H1 (cell line): ENCODE results near the gene DUSP23. TPM values are rescaled to one million over a fixed set of nuclear protein-coding genes. Genes with fewer than 3 reads are reported as not detected.

Source experiments
- CTCF ChIA-PET: fragments of 300-600 bp; sonication (Branson Sonifier 250); formaldehyde crosslinking; loops from one replicate; lab custom pipeline; 2021; ENCODE audit not compliant: partially characterized antibody; lab: Charles Lee
- POLR2A ChIA-PET: fragments of 300-600 bp; sonication (Branson Sonifier 250); formaldehyde crosslinking; loops from one replicate; lab custom pipeline; 2021; ENCODE audit warnings: inconsistent platforms; ENCODE audit not compliant: partially characterized antibody; lab: Charles Lee
- DNase-seq, 2 experiments: peaks; one replicate each; pipeline versions ENCODE4 v3.0.0 to v3.0.0-alpha.2; 2010 to 2022; ENCODE audit warnings: low spot score in 2 of 2, low read depth in 1 of 2, mixed read lengths in 1 of 2
- FAIRE-seq: peaks from 2 replicates; lab custom pipeline; 2011; peaks lifted over from hg19 to GRCh38; lab: Jason Lieb, UNC
- H2AFZ ChIP-seq: 2 replicates; pipeline ENCODE4 v1.8.1; 2012; ENCODE audit warnings: low read length, inconsistent platforms
- H2AK5ac ChIP-seq: 2 replicates; pipeline ENCODE4 v1.6.1; 2013; ENCODE audit warnings: low read depth, low read length
- H2BK120ac ChIP-seq: replicated peaks from 2 replicates; pipeline ENCODE3; 2013; ENCODE audit warnings: low read depth, low read length, inconsistent platforms
- H2BK12ac ChIP-seq: 2 replicates; pipeline ENCODE4 v1.6.1; 2013; ENCODE audit warnings: low read depth, low read length
- H2BK15ac ChIP-seq: 2 replicates; pipeline ENCODE4 v1.6.1; 2013; ENCODE audit warnings: low read length
- H2BK20ac ChIP-seq: 2 replicates; pipeline ENCODE4 v1.6.1; 2013; ENCODE audit warnings: low read length
- H2BK5ac ChIP-seq: 2 replicates; pipeline ENCODE4 v1.6.1; 2013; ENCODE audit warnings: low read depth, low read length
- H3K14ac ChIP-seq: 2 replicates; pipeline ENCODE4 v1.6.1; 2013; ENCODE audit warnings: inconsistent platforms; ENCODE audit not compliant: insufficient read length
- H3K18ac ChIP-seq: 2 replicates; pipeline ENCODE4 v1.6.1; 2013; ENCODE audit warnings: low read length; ENCODE audit errors: extremely low read depth
- H3K23ac ChIP-seq: 2 replicates; pipeline ENCODE4 v1.6.1; 2013; ENCODE audit warnings: inconsistent platforms; ENCODE audit not compliant: insufficient read length
- H3K23me2 ChIP-seq: 2 replicates; pipeline ENCODE4 v1.6.1; 2013; ENCODE audit warnings: low read depth, low read length
- H3K27ac ChIP-seq: 2 replicates; pipeline ENCODE4 v1.6.1; 2011; ENCODE audit warnings: low read depth, low read length, inconsistent platforms
- H3K27me3 ChIP-seq, 4 experiments: replicated peaks in 1 of 4; 1 replicate in 1 of 4; 2 replicates in 3 of 4; pipeline versions ENCODE4 v1.6.1 to v1.8.1; 2011 to 2013; ENCODE audit warnings: low read length in 3 of 4, mild to moderate bottlenecking in 3 of 4, inconsistent platforms in 2 of 4, mixed read lengths in 2 of 4, moderate library complexity in 1 of 4; ENCODE audit not compliant: control insufficient read depth in 3 of 4, insufficient read depth in 3 of 4; ENCODE audit errors: extremely low read depth in 1 of 4
- H3K36me3 ChIP-seq, 4 experiments: 2 replicates each; pipeline versions ENCODE4 v1.6.1 to v1.8.1; 2011 to 2013; ENCODE audit warnings: mild to moderate bottlenecking in 4 of 4, low read length in 3 of 4, moderate library complexity in 2 of 4, control low read depth in 1 of 4, inconsistent platforms in 1 of 4; ENCODE audit not compliant: insufficient read depth in 4 of 4, control insufficient read depth in 2 of 4
- H3K4ac ChIP-seq: replicated peaks from 2 replicates; pipeline ENCODE3; 2013; ENCODE audit warnings: low read length, low read depth, mixed read lengths, inconsistent platforms; ENCODE audit not compliant: insufficient read length
- H3K4me1 ChIP-seq, 4 experiments: replicated peaks in 1 of 4; 1 replicate in 1 of 4; 2 replicates in 3 of 4; pipeline versions ENCODE4 v1.6.1 to v1.8.1; 2011 to 2013; ENCODE audit warnings: low read length in 3 of 4, inconsistent platforms in 2 of 4, mixed read lengths in 1 of 4; ENCODE audit not compliant: insufficient read depth in 4 of 4, control insufficient read depth in 3 of 4
- H3K4me2 ChIP-seq, 2 experiments: 2 replicates each; pipeline versions ENCODE4 v1.6.1 to v1.8.1; 2011 to 2013; ENCODE audit warnings: low read depth in 2 of 2, low read length in 2 of 2, control low read depth in 1 of 2, inconsistent platforms in 1 of 2, mild to moderate bottlenecking in 1 of 2; ENCODE audit not compliant: insufficient read depth in 1 of 2
- H3K4me3 ChIP-seq, 4 experiments: fragments of 200-600, 300-600 bp in 1 of 4; sonication (generic), shearing (Covaris generic), sonication (Bioruptor Twin) in 1 of 4; 2 replicates each; pipeline versions ENCODE4 v1.5.1 to v1.8.1; 2011 to 2016; ENCODE audit warnings: low read length in 4 of 4, low read depth in 3 of 4, control low read depth in 2 of 4, inconsistent platforms in 2 of 4, mild to moderate bottlenecking in 2 of 4, mixed read lengths in 1 of 4, moderate library complexity in 1 of 4; ENCODE audit not compliant: insufficient read depth in 2 of 4; ENCODE audit errors: extremely low read depth in 1 of 4
- H3K56ac ChIP-seq: replicated peaks from 2 replicates; pipeline ENCODE3; 2013; ENCODE audit warnings: low read depth, mild to moderate bottlenecking, mixed read lengths, low read length, inconsistent platforms; ENCODE audit not compliant: insufficient read length
- H3K79me1 ChIP-seq: 2 replicates; pipeline ENCODE4 v1.6.1; 2013; ENCODE audit warnings: low read depth, low read length, control low read depth
- H3K79me2 ChIP-seq, 2 experiments: 2 replicates each; pipeline versions ENCODE4 v1.6.1 to v1.8.1; 2012 to 2013; ENCODE audit warnings: low read length in 2 of 2, mild to moderate bottlenecking in 2 of 2, inconsistent platforms in 1 of 2; ENCODE audit not compliant: insufficient read depth in 2 of 2, control insufficient read depth in 1 of 2
- H3K9ac ChIP-seq, 4 experiments: replicated peaks in 1 of 4; 1 replicate in 1 of 4; 2 replicates in 3 of 4; pipeline versions ENCODE4 v1.6.1 to v1.8.1; 2011 to 2013; ENCODE audit warnings: low read depth in 3 of 4, low read length in 3 of 4, control low read depth in 2 of 4, mild to moderate bottlenecking in 2 of 4, moderate library complexity in 2 of 4, inconsistent platforms in 1 of 4; ENCODE audit errors: extremely low read depth in 1 of 4
- H3K9me3 ChIP-seq, 2 experiments: 2 replicates each; pipeline versions ENCODE4 v1.6.1 to v1.8.1; 2012 to 2013; ENCODE audit warnings: mild to moderate bottlenecking in 2 of 2, moderate library complexity in 2 of 2, control low read depth in 1 of 2, inconsistent platforms in 1 of 2, low read depth in 1 of 2, low read length in 1 of 2, mixed read lengths in 1 of 2; ENCODE audit not compliant: insufficient read depth in 2 of 2
- H4K20me1 ChIP-seq, 2 experiments: replicated peaks in 1 of 2; 2 replicates each; pipeline versions ENCODE3 to v1.8.1; 2011 to 2013; ENCODE audit warnings: inconsistent platforms in 2 of 2, low read length in 2 of 2, mild to moderate bottlenecking in 1 of 2; ENCODE audit not compliant: insufficient read depth in 2 of 2, control insufficient read depth in 1 of 2
- H4K5ac ChIP-seq: 2 replicates; pipeline ENCODE4 v1.6.1; 2013; ENCODE audit warnings: low read length, low read depth, mixed read lengths, inconsistent platforms; ENCODE audit not compliant: insufficient read length
- H4K8ac ChIP-seq: 2 replicates; pipeline ENCODE4 v1.8.0; 2013; ENCODE audit warnings: mild to moderate bottlenecking, moderate library complexity, low read length, inconsistent platforms; ENCODE audit not compliant: insufficient read depth; ENCODE audit errors: extremely low read depth
- H4K91ac ChIP-seq: replicated peaks from 2 replicates; pipeline ENCODE3; 2013; ENCODE audit warnings: low read length, mixed read lengths, inconsistent platforms; ENCODE audit not compliant: insufficient read length
- BACH1 ChIP-seq: IDR thresholded peaks from 2 replicates; pipeline ENCODE4 v1.6.1; 2012; ENCODE audit warnings: low read length, improper control_type of control experiment
- JUND ChIP-seq: IDR thresholded peaks from 2 replicates; pipeline ENCODE4 v1.6.1; 2011; ENCODE audit warnings: mild to moderate bottlenecking, improper control_type of control experiment, low read length
- KDM5A ChIP-seq: fragments of 200-600 bp; IDR thresholded peaks from 2 replicates; pipeline ENCODE4 v1.7.1; 2012; ENCODE audit warnings: mild to moderate bottlenecking, low read length, inconsistent platforms, mixed read lengths
- TCF12 ChIP-seq: IDR thresholded peaks from 2 replicates; pipeline ENCODE4 v1.6.1; 2011; ENCODE audit warnings: low read depth, mild to moderate bottlenecking, low read length
- WGBS, 2 experiments: shearing (Covaris generic) in 1 of 2; methylation state at CpG; one replicate each; pipeline versions ENCODE4 v1.1.6 to v1.1.7; 2013 to 2015; ENCODE audit warnings: low lambda C conversion rate in 2 of 2, mixed read lengths in 2 of 2, inconsistent platforms in 1 of 2, low coverage in 1 of 2, missing lambda C conversion rate in 1 of 2; ENCODE audit not compliant: insufficient replicate concordance in 2 of 2, insufficient coverage in 1 of 2, insufficient read length in 1 of 2; ENCODE audit errors: extremely low coverage in 1 of 2, missing lambda C conversion rate in 1 of 2; 5-methylcytosine and 5-hydroxymethylcytosine counted together
- polyA plus RNA-seq, 7 experiments: library from polyadenylated mRNA; depleted of rRNA in 3 of 7; stranded (reverse) in 5 of 7; unstranded in 2 of 7; fragments of >200 nt in 5 of 7; fragments of 200-250 nt in 2 of 7; gene quantifications; 1 replicate in 5 of 7; 2 replicates in 1 of 7; 4 replicates in 1 of 7; pipeline versions ENCODE4 v1.2.1 to v1.2.3, GENCODE V29; 2011 to 2013; ENCODE audit warnings: missing spikeins in 2 of 7, mixed read lengths in 2 of 7
- total RNA-seq: library from RNA; stranded (reverse); fragmentation: NEBNext Ultra II Directional; extraction: Animal tissue kit (Norgen Biotek cat#: 25700); gene quantifications from 2 replicates; pipeline ENCODE4 v1.2.1, GENCODE V29; 2021

Gene DUSP23
- total and polyA plus RNA-seq, 2 of the 8 experiments (the other 6 are each of a cell fraction or from before 2014, with no cell fraction given): 45.8 to 80.1 TPM

GRCh38 chr1:159799446-159799985, 18.8 kb downstream of the DUSP23 start:
- H3K23ac ChIP-seq: no peak overlapping the region
- H2BK12ac ChIP-seq: no peak overlapping the region
- H4K5ac ChIP-seq: no peak overlapping the region
- no peak overlapping the region for H3K9ac ChIP-seq
- no peaks in the 10 kb centered on the region for H3K4me1 ChIP-seq
- H2BK120ac ChIP-seq: no peak overlapping the region
- H2AFZ ChIP-seq: peak overlapping the region; percentile 70; the same call in 1 of the 2 replicates
- no peak for DNase-seq
- H3K27me3 ChIP-seq: no peaks in the 10 kb centered on the region
- WGBS, 2 experiments: 89% methylated on average over 4 of the region's 4 CpGs; no CpG with 5 or more reads in 1 of the 2 experiments
- no peak overlapping the region for H4K8ac ChIP-seq
- no peak overlapping the region for H2AK5ac ChIP-seq
- no peak for TF ChIP-seq JUND
- no peak for TF ChIP-seq KDM5A
- no peak for TF ChIP-seq BACH1
- no peak for TF ChIP-seq TCF12
- no peak for FAIRE-seq
- ChIA-PET CTCF (interaction anchor here (0.6 to 26.0 kb wide), 53 partner anchors 8 to 666 kb away, joined by 3 to 645 read pairs (median 6); partner anchors contain the start of genes DUSP23, SLAMF8 and VSIG8), POLR2A (interaction anchor here (0.7 to 2.0 kb wide), 3 partner anchors 9 to 91 kb away, joined by 3 to 10 read pairs (median 3); no protein-coding TSS in a partner anchor)
- H3K4me3 ChIP-seq: no peak overlapping the region
- no peak overlapping the region for H3K4me2 ChIP-seq
- no peaks in the 10 kb centered on the region for H3K36me3 ChIP-seq
- no peak overlapping the region for H2BK15ac ChIP-seq
- no peak overlapping the region for H2BK20ac ChIP-seq
- H3K14ac ChIP-seq: no peak overlapping the region
- no peaks in the 10 kb centered on the region for H3K23me2 ChIP-seq
- no peak overlapping the region for H3K4ac ChIP-seq
- H3K18ac ChIP-seq: no peak overlapping the region
- no peaks in the 10 kb centered on the region for H4K20me1 ChIP-seq
- H3K9me3 ChIP-seq: no peaks in the 10 kb centered on the region
- H2BK5ac ChIP-seq: no peak overlapping the region
- H3K56ac ChIP-seq: no peak overlapping the region
- no peaks in the 10 kb centered on the region for H3K79me1 ChIP-seq
- H4K91ac ChIP-seq: no peak overlapping the region
- no peaks in the 10 kb centered on the region for H3K79me2 ChIP-seq
- no peak overlapping the region for H3K27ac ChIP-seq
